Uterus (tissue), 2 donors: ENCODE results near the gene YPEL4.

Source experiments
- CTCF ChIP-seq, 4 experiments: fragments of 200-600 bp in 2 of 4; fragments of 450-650 bp in 2 of 4; sonication (generic) in 2 of 4; IDR thresholded peaks; one replicate each; pipeline ENCODE4 v1.5.1; 2016 to 2019; ENCODE audit warnings: antibody characterized with exemption in 4 of 4, mild to moderate bottlenecking in 2 of 4, moderate library complexity in 1 of 4
- POLR2A ChIP-seq, 2 donors: fragments of 450-650 bp; IDR thresholded peaks; one replicate each; pipeline ENCODE4 v1.6.1; 2016; ENCODE audit warnings: antibody characterized with exemption in 2 of 2, mild to moderate bottlenecking in 1 of 2, moderate library complexity in 1 of 2

- TF ChIP-seq CTCF (IDR thresholded peaks at IDR 0.05): no peak
- TF ChIP-seq POLR2A (IDR thresholded peaks at IDR 0.05): no peak
These were observed 25.6 kb upstream of the YPEL4 start for GRCh38 chr11:57675176-57675941.
